Gastrocnemius medialis (tissue), 4 donors: ENCODE data around the gene DMKN.

Experiments
- CTCF ChIP-seq, 5 experiments: fragments of 450-650 bp in 3 of 5; fragments of 200-600 bp in 2 of 5; sonication (generic) in 2 of 5; IDR thresholded peaks in 4 of 5; conservative IDR thresholded peaks in 1 of 5; 1 replicate in 4 of 5; 2 replicates in 1 of 5; pipeline ENCODE4 v1.5.1; 2016 to 2019; ENCODE audit warnings: antibody characterized with exemption in 5 of 5, mild to moderate bottlenecking in 3 of 5, moderate library complexity in 3 of 5
- POLR2A ChIP-seq, 2 donors: fragments of 450-650 bp; IDR thresholded peaks; one replicate each; pipeline ENCODE4 v1.6.1; 2017; ENCODE audit warnings: antibody characterized with exemption in 2 of 2, mild to moderate bottlenecking in 2 of 2, moderate library complexity in 2 of 2

GRCh38 chr19:35470128-35470527 is 43.3 kb downstream of the DMKN start:
- TF ChIP-seq CTCF (IDR thresholded peaks at IDR 0.05 in 4 of 5, conservative IDR thresholded peaks at IDR 0.05 in 1 of 5) (no peak), POLR2A (IDR thresholded peaks at IDR 0.05) (no peak)
